GM23248 (cell line): Measurements from ENCODE around the gene CRHR2. TPM values are rescaled to one million over a fixed set of nuclear protein-coding genes. Genes with fewer than 3 reads are reported as not detected.

Experiments
- DNase-seq: peaks from one replicate; pipeline ENCODE4 v3.0.0-alpha.2; 2015
- H2AFZ ChIP-seq: fragments of 200-600 bp; sonication (generic); 2 replicates; pipeline ENCODE4 v1.6.1; 2016; ENCODE audit warnings: antibody characterized with exemption
- H3F3A ChIP-seq: fragments of 200-600 bp; sonication (generic); 2 replicates; pipeline ENCODE4 v1.6.1; 2016; ENCODE audit warnings: mild to moderate bottlenecking, antibody characterized with exemption, mixed run types; ENCODE audit not compliant: insufficient read depth
- H3K27ac ChIP-seq: fragments of 200-600 bp; sonication (generic); 2 replicates; pipeline ENCODE4 v1.5.1; 2016; ENCODE audit warnings: mild to moderate bottlenecking
- H3K27me3 ChIP-seq: fragments of 200-600 bp; sonication (generic); replicated peaks from 2 replicates; pipeline ENCODE4 v1.6.1; 2016; ENCODE audit warnings: mild to moderate bottlenecking; ENCODE audit not compliant: insufficient read depth
- H3K36me3 ChIP-seq: fragments of 200-600 bp; sonication (generic); 2 replicates; pipeline ENCODE4 v1.6.1; 2016; ENCODE audit warnings: low read depth, mild to moderate bottlenecking
- H3K4me1 ChIP-seq: fragments of 200-600 bp; sonication (generic); 2 replicates; pipeline ENCODE4 v1.6.1; 2016; ENCODE audit warnings: mild to moderate bottlenecking; ENCODE audit not compliant: insufficient read depth
- H3K4me2 ChIP-seq: fragments of 200-600 bp; sonication (generic); one replicate; pipeline ENCODE4 v1.6.1; 2016; ENCODE audit warnings: mild to moderate bottlenecking; ENCODE audit not compliant: unreplicated experiment
- H3K4me3 ChIP-seq: fragments of 200-600 bp; sonication (generic); 2 replicates; pipeline ENCODE4 v1.5.1; 2016; ENCODE audit warnings: mild to moderate bottlenecking
- H3K79me2 ChIP-seq: fragments of 200-600 bp; sonication (generic); 2 replicates; pipeline ENCODE4 v1.6.1; 2016; ENCODE audit warnings: mild to moderate bottlenecking; ENCODE audit not compliant: insufficient read depth
- H3K9ac ChIP-seq: fragments of 200-600 bp; sonication (generic); 2 replicates; pipeline ENCODE4 v1.6.1; 2016; ENCODE audit warnings: mild to moderate bottlenecking
- H3K9me2 ChIP-seq: fragments of 200-600 bp; sonication (generic); 2 replicates; pipeline ENCODE4 v1.6.1; 2016; ENCODE audit warnings: mixed run types, mild to moderate bottlenecking, moderate library complexity; ENCODE audit not compliant: insufficient read depth
- H3K9me3 ChIP-seq: fragments of 200-600 bp; sonication (generic); one replicate; pipeline ENCODE4 v1.6.1; 2017; ENCODE audit warnings: low read depth
- H4K20me1 ChIP-seq: fragments of 200-600 bp; sonication (generic); 2 replicates; pipeline ENCODE4 v1.6.0; 2016; ENCODE audit not compliant: insufficient read depth
- EZH2 ChIP-seq: fragments of 200-600 bp; sonication (generic); IDR thresholded peaks from 2 replicates; pipeline ENCODE4 v1.6.1; 2018; ENCODE audit warnings: antibody characterized with exemption, mild to moderate bottlenecking; ENCODE audit not compliant: insufficient read depth, poor library complexity, severe bottlenecking
- EZH2phosphoT487 ChIP-seq: fragments of 200-600 bp; sonication (generic); IDR thresholded peaks from 2 replicates; pipeline ENCODE4 v1.6.1; 2018; ENCODE audit warnings: antibody characterized with exemption, moderate library complexity, mild to moderate bottlenecking, low read depth; ENCODE audit not compliant: insufficient read depth
- WGBS, 2 experiments: methylation state at CpG; one replicate each; pipeline ENCODE4 v1.1.6; 2015 to 2017; ENCODE audit warnings: low lambda C conversion rate in 2 of 2, low coverage in 1 of 2; ENCODE audit errors: missing lambda C conversion rate in 2 of 2; 5-methylcytosine and 5-hydroxymethylcytosine counted together
- in situ Hi-C: fragments of 300-500 bp; cut with MboI; formaldehyde crosslinking; loops from 2 replicates; pipeline ENCODE4 v1.15.0; 2020
- polyA plus RNA-seq: library from polyadenylated mRNA; unstranded; fragments of >200 nt; fragmentation: Nextera tagmentation; extraction: Ambion mirVana; gene quantifications from 2 replicates; pipeline ENCODE4 v1.2.1, GENCODE V29; 2016
- total RNA-seq: library from RNA; depleted of rRNA; stranded (reverse); fragments of >200 nt; shearing (Covaris generic); gene quantifications from 2 replicates; pipeline ENCODE4 v1.2.3, GENCODE V29; 2014

The CRHR2 gene
- total and polyA plus RNA-seq, 2 experiments from 2014 or later = 0.05 TPM; not detected in 1

DNA sequence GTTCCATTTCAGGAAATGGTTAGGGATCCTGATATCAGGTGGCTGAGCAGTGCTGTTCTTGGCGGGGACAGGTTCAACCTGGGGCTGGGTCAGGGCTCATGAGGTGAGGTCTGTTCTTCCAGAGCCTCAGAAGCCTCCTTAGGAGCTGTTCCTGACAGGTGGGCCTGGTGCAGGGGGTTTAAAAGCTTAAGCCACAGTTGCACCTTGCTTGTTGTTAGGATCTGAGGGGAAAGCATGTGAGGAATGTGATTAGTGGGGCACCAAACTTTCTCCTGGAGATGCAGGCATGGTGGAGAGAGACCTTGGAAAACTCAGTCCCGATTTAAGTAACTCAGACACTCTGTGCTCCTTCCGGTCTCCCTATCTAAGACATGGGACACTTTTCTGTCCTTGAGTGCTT is 18.7 kb upstream of the CRHR2 start:
- no peak for DNase-seq
- Histone ChIP-seq H3K9ac (no peak overlapping the region), H3K9me3 (no peaks in the 10 kb centered on the region), H3K9me2 (no peaks in the 10 kb centered on the region), H4K20me1 (no peaks in the 10 kb centered on the region), H3K4me3 (no peak overlapping the region), H2AFZ (no peak overlapping the region), H3K27me3 (peaks cover 46% of the 10 kb centered on the region), H3K4me2 (no peak overlapping the region), H3F3A (no peaks in the 10 kb centered on the region), H3K4me1 (no peaks in the 10 kb centered on the region), H3K79me2 (no peaks in the 10 kb centered on the region), H3K27ac (no peak overlapping the region), H3K36me3 (no peaks in the 10 kb centered on the region)
- TF ChIP-seq EZH2phosphoT487 = no peak
- no peak for TF ChIP-seq EZH2
- WGBS, 2 experiments = 59 to 63% methylated on average over 3 of the region's 3 CpGs
- in situ Hi-C loops = no loop called here

DNA sequence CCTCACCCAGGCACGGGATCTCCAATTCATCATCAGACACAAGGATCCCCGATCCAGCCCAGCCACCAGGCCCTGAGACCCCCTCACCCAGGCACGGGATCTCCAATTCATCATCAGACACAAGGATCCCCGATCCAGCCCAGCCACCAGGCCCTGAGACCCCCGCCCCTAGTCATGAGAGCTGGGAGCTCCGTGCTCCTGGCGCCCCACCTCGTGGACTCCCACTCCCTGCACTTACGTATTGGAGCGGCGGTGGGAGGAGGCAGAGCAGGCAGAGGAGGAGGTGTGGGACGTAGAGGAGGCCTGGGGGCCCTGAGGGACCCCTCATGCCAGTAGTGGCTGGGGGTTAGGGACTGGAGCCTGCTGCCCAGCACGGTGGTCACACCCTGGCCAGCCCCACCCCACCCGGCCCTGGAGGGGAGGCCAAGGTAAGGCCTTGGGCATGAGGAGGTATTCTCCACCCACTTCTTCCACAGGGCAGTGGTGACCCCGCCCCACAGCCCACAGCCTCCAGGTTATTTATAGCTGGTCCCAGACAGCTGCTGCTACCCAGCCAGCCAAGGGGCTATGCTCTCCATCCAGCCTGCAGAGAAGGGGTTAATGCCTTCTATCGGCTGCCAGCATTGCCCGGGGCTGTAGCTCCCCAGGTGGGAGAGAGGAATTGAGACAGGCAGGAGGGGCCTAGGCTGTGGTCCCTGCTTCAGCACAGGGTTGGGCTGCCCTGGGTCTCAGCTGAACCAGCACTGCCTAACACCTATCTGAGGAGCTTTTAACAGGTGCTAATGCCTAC is 17.6 kb upstream of the CRHR2 start:
- peaks cover 51% of the 10 kb centered on the region for H3K27me3 ChIP-seq

DNA sequence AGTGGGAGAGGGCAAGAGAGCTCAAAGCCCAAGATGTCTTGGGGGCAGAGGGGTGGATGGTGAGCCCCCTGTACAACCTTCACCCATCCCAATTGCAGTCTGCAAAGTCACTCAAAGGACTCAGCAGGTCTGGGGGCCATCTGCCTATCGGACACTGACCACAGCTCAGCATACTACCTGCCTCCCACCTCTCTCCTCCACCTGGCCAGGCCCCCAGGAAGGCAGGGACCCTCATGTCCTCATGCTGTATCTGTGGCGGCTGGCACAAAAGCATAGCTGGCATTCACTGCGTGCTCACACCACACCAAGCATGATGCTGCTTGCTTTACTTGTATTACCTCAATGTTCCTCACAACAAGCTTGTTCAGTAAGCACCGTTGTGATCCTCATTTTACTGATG is 16.2 kb upstream of the CRHR2 start:
- H3K4me2 ChIP-seq = no peak overlapping the region
- H4K20me1 ChIP-seq = no peaks in the 10 kb centered on the region
- H2AFZ ChIP-seq = no peak overlapping the region
- H3F3A ChIP-seq = no peaks in the 10 kb centered on the region
- peaks cover 44% of the 10 kb centered on the region for H3K27me3 ChIP-seq
- no peaks in the 10 kb centered on the region for H3K36me3 ChIP-seq
- WGBS, 2 experiments = 58 to 72% methylated on average over 3 to 4 of the region's 4 CpGs
- no peak overlapping the region for H3K4me3 ChIP-seq
- DNase-seq = no peak
- TF ChIP-seq EZH2 (no peak), EZH2phosphoT487 (no peak)
- H3K79me2 ChIP-seq = no peaks in the 10 kb centered on the region
- H3K9me2 ChIP-seq = no peaks in the 10 kb centered on the region
- no peaks in the 10 kb centered on the region for H3K4me1 ChIP-seq
- H3K9me3 ChIP-seq = no peaks in the 10 kb centered on the region
- H3K27ac ChIP-seq = no peak overlapping the region
- H3K9ac ChIP-seq = no peak overlapping the region
- in situ Hi-C loops = no loop called here

More for the DNA sequence above, 17.6 kb upstream of the CRHR2 start:
- Histone ChIP-seq H3K4me3 (no peak overlapping the region), H3K9ac (no peak overlapping the region), H3K4me1 (no peaks in the 10 kb centered on the region), H3K27ac (no peak overlapping the region), H4K20me1 (no peaks in the 10 kb centered on the region), H3K79me2 (no peaks in the 10 kb centered on the region), H3K36me3 (no peaks in the 10 kb centered on the region), H3K9me2 (no peaks in the 10 kb centered on the region), H2AFZ (no peak overlapping the region), H3K9me3 (no peaks in the 10 kb centered on the region), H3F3A (no peaks in the 10 kb centered on the region), H3K4me2 (no peak overlapping the region)
- DNase-seq = no peak
- 38 to 45% methylated on average over 17 of the region's 17 CpGs for WGBS, 2 experiments
- TF ChIP-seq EZH2phosphoT487 (no peak), EZH2 (no peak)
- in situ Hi-C loops = no loop called here

DNA sequence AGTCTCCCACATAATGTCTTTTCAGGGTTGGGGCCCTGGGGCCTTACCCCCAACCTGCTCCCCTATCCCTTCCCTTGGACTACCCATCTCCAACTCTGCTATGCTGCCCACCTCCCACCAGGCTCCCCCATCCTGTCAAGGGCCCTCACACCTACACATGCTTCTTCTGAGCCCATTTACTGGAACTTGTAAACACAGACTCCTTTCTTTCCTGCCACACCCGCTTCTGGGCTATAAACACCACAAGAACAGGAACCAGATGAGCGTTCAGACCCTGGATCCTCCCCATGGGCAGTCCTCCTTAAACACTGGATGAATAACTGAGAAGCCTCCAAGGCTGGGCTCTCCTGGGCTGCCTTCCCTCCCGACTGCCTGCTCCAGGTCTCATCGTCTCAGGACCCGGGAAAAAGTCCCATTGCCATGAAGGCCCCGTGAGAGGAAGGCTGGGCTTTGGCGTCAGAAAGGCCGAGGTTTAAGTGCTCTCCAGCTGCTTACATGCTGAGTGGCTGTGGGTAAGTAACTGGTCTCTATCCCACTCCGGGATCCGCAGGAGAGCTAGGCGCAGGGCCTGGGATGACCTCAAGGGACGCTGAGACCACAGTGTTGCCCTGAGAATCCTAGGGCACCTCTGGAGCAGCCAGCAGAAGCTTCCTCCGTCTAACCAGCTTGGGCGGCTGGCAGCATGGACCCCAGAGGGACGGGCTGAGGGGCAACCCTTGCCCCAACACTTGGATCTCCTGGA is 15.6 kb upstream of the CRHR2 start:
- in situ Hi-C loops = no loop called here
- Histone ChIP-seq H3K27me3 (peaks cover 44% of the 10 kb centered on the region), H3K4me3 (no peak overlapping the region), H2AFZ (no peak overlapping the region), H3K4me2 (no peak overlapping the region), H3K9me3 (no peaks in the 10 kb centered on the region), H3K4me1 (no peaks in the 10 kb centered on the region), H3K27ac (no peak overlapping the region), H3K36me3 (no peaks in the 10 kb centered on the region), H4K20me1 (no peaks in the 10 kb centered on the region), H3K9me2 (no peaks in the 10 kb centered on the region), H3F3A (no peaks in the 10 kb centered on the region), H3K79me2 (no peaks in the 10 kb centered on the region), H3K9ac (no peak overlapping the region)
- TF ChIP-seq EZH2phosphoT487 (no peak), EZH2 (no peak)
- 40 to 41% methylated on average over 15 of the region's 15 CpGs for WGBS, 2 experiments
- DNase-seq = no peak
